HEK293 (cell line): ENCODE results near the gene TRPV6.

Source experiments
- CTCF ChIP-seq: fragments of 450-650 bp; formaldehyde crosslinking; IDR thresholded peaks from 2 replicates; pipeline ENCODE4 v1.5.1; 2016; ENCODE audit warnings: missing biosample characterization, missing genetic modification characterization
- ZIC2 ChIP-seq: fragments of 450-650 bp; formaldehyde crosslinking; IDR thresholded peaks from 2 replicates; pipeline ENCODE4 v1.5.1; 2016; ENCODE audit warnings: missing biosample characterization, missing genetic modification characterization
- ZNF184 ChIP-seq: fragments of 450-650 bp; IDR thresholded peaks from 2 replicates; pipeline ENCODE4 v1.5.1; 2018; ENCODE audit warnings: missing biosample characterization, mild to moderate bottlenecking, missing genetic modification characterization
- ZNF639 ChIP-seq: fragments of 450-650 bp; formaldehyde crosslinking; IDR thresholded peaks from 2 replicates; pipeline ENCODE4 v1.5.1; 2016; ENCODE audit warnings: missing biosample characterization, missing genetic modification characterization

- TF ChIP-seq CTCF (tag by site-specific recombination) (no peak), ZIC2 (no peak), ZNF639 (no peak), ZNF184 (tag by site-specific recombination) (no peak)
Measured at GRCh38 chr7:142868188-142868985, 17.2 kb downstream of the TRPV6 start.
